HG03520 (cell line): ENCODE results near the gene SPATA32.
A peak's percentile ranks its signal among the peaks of the same experiment; 100 is the strongest.

Source experiments
- ATAC-seq: cut with Tn5 transposase; IDR thresholded peaks from one replicate; pipeline ENCODE4 v1.9.1; 2021; ENCODE audit warnings: mild to moderate bottlenecking, moderate library complexity; ENCODE audit not compliant: unreplicated experiment

The SPATA32 gene

GRCh38 chr17:45247429-45248131 is 14.3 kb downstream of the SPATA32 start:
- peak; percentile 63 for ATAC-seq

- no peak for ATAC-seq
Measured at GRCh38 chr17:45246861-45247428, 14.9 kb downstream of the SPATA32 start.

- ATAC-seq, result no peak
Measured at GRCh38 chr17:45246338-45246737, 15.6 kb downstream of the SPATA32 start.

GRCh38 chr17:45244725-45245656 is 16.9 kb downstream of the SPATA32 start:
- ATAC-seq, result no peak

GRCh38 chr17:45243750-45244149 is 18.1 kb downstream of the SPATA32 start:
- no peak for ATAC-seq

GRCh38 chr17:45242029-45242414 is 19.9 kb downstream of the SPATA32 start:
- no peak for ATAC-seq

- no peak for ATAC-seq
Measured at GRCh38 chr17:45241328-45242028, 20.4 kb downstream of the SPATA32 start.

GRCh38 chr17:45240905-45241327 is 21.0 kb downstream of the SPATA32 start:
- no peak for ATAC-seq

GRCh38 chr17:45238155-45238774 is 23.6 kb downstream of the SPATA32 start:
- no peak for ATAC-seq

- ATAC-seq, result no peak
Measured at GRCh38 chr17:45237686-45238085, 24.2 kb downstream of the SPATA32 start.

- no peak for ATAC-seq
Measured at GRCh38 chr17:45236282-45236606, 25.6 kb downstream of the SPATA32 start.

GRCh38 chr17:45235416-45236281 is 26.2 kb downstream of the SPATA32 start:
- no peak for ATAC-seq

GRCh38 chr17:45234641-45235415 is 27.1 kb downstream of the SPATA32 start:
- ATAC-seq, result no peak

GRCh38 chr17:45233423-45233924 is 28.4 kb downstream of the SPATA32 start:
- no peak for ATAC-seq

GRCh38 chr17:45232514-45233422 is 29.1 kb downstream of the SPATA32 start:
- no peak for ATAC-seq

GRCh38 chr17:45231481-45232116 is 30.3 kb downstream of the SPATA32 start:
- no peak for ATAC-seq

- no peak for ATAC-seq
Measured at GRCh38 chr17:45230787-45231480, 31.0 kb downstream of the SPATA32 start.
